D721Med (cell line): ENCODE results near the gene HMG20A.

Experiments
- DNase-seq: peaks from one replicate; pipeline ENCODE4 v3.0.0; 2011; ENCODE audit warnings: low spot score; ENCODE audit not compliant: insufficient read length
- FAIRE-seq: peaks from 2 replicates; lab custom pipeline; 2011; peaks lifted over from hg19 to GRCh38; lab: Jason Lieb, UNC
- CTCF ChIP-seq: IDR thresholded peaks from 2 replicates; pipeline ENCODE4 v1.5.1; 2012; ENCODE audit warnings: mild to moderate bottlenecking, control low read depth; ENCODE audit not compliant: insufficient read depth; ENCODE audit errors: missing control alignments

The HMG20A gene

GRCh38 chr15:77505556-77505955, 84.9 kb downstream of the HMG20A start:
- TF ChIP-seq CTCF, result no peak
- no peak for FAIRE-seq
- DNase-seq, result no peak

- no peak for TF ChIP-seq CTCF
These were observed 85.8 kb downstream of the HMG20A start for GRCh38 chr15:77506311-77507142.

GRCh38 chr15:77507143-77507897, 86.6 kb downstream of the HMG20A start:
- no peak for DNase-seq
- no peak for TF ChIP-seq CTCF
- no peak for FAIRE-seq

More at GRCh38 chr15:77506311-77507142, 85.8 kb downstream of the HMG20A start:
- FAIRE-seq (no peak), DNase-seq (no peak)

- no peak for TF ChIP-seq CTCF
- DNase-seq, result no peak
- FAIRE-seq, result no peak
These were observed 87.2 kb downstream of the HMG20A start for GRCh38 chr15:77507911-77508310.

GRCh38 chr15:77508541-77509243, 88.0 kb downstream of the HMG20A start:
- DNase-seq (no peak), FAIRE-seq (no peak)
- TF ChIP-seq CTCF, result no peak

GRCh38 chr15:77510066-77511057, 89.7 kb downstream of the HMG20A start:
- DNase-seq (no peak), FAIRE-seq (no peak)
- no peak for TF ChIP-seq CTCF
